Astrocyte (in vitro differentiated cells and primary cell): ENCODE results near the gene NDUFB2. TPM values are rescaled to one million over a fixed set of nuclear protein-coding genes. Genes with fewer than 3 reads are reported as not detected.

Source experiments
- DNase-seq: peaks from one replicate; pipeline ENCODE4 v3.0.0-alpha.2; 2010; ENCODE audit warnings: low read depth
- FAIRE-seq: peaks from 2 replicates; lab custom pipeline; 2011; peaks lifted over from hg19 to GRCh38; lab: Jason Lieb, UNC
- H2AFZ ChIP-seq: 2 replicates; pipeline ENCODE4 v1.6.0; 2012; ENCODE audit warnings: low read depth, low read length, inconsistent platforms
- H3K27ac ChIP-seq: 2 replicates; pipeline ENCODE4 v1.5.1; 2011; ENCODE audit warnings: low read depth, low read length, inconsistent platforms
- H3K27me3 ChIP-seq: 2 replicates; pipeline ENCODE4 v1.6.0; 2011; ENCODE audit warnings: low read length, inconsistent platforms; ENCODE audit not compliant: insufficient read depth
- H3K36me3 ChIP-seq: 2 replicates; pipeline ENCODE4 v1.5.1; 2011; ENCODE audit warnings: low read length, inconsistent platforms; ENCODE audit not compliant: insufficient read depth
- H3K4me1 ChIP-seq: 2 replicates; pipeline ENCODE4 v1.5.1; 2011; ENCODE audit warnings: low read length, inconsistent platforms; ENCODE audit not compliant: insufficient read depth
- H3K4me2 ChIP-seq: 2 replicates; pipeline ENCODE4 v1.6.0; 2012; ENCODE audit warnings: low read length, inconsistent platforms
- H3K4me3 ChIP-seq: 2 replicates; pipeline ENCODE4 v1.5.1; 2011; ENCODE audit warnings: low read depth, mild to moderate bottlenecking, low read length, inconsistent platforms; ENCODE audit not compliant: insufficient read depth
- H3K79me2 ChIP-seq: 2 replicates; pipeline ENCODE4 v1.6.0; 2012; ENCODE audit warnings: mild to moderate bottlenecking, low read length, inconsistent platforms; ENCODE audit not compliant: insufficient read depth
- H3K9ac ChIP-seq: 2 replicates; pipeline ENCODE4 v1.6.0; 2012; ENCODE audit warnings: mild to moderate bottlenecking, low read length, inconsistent platforms
- H3K9me3 ChIP-seq: 2 replicates; pipeline ENCODE4 v1.5.1; 2012; ENCODE audit warnings: low read depth, mild to moderate bottlenecking, low read length, inconsistent platforms; ENCODE audit not compliant: insufficient read depth
- H4K20me1 ChIP-seq: 2 replicates; pipeline ENCODE4 v1.6.0; 2012; ENCODE audit warnings: low read length, inconsistent platforms; ENCODE audit not compliant: insufficient read depth
- H3K27ac Mint-ChIP-seq: one replicate; pipeline ENCODE4 v1.8.0; 2021; ENCODE audit warnings: mild to moderate bottlenecking, mixed read lengths; ENCODE audit not compliant: unreplicated experiment
- H3K27me3 Mint-ChIP-seq: one replicate; pipeline ENCODE4 v1.8.0; 2021; ENCODE audit warnings: low read depth, mixed read lengths; ENCODE audit not compliant: unreplicated experiment
- H3K36me3 Mint-ChIP-seq: one replicate; pipeline ENCODE4 v1.8.0; 2021; ENCODE audit warnings: low read depth, mixed read lengths; ENCODE audit not compliant: unreplicated experiment
- H3K4me1 Mint-ChIP-seq: one replicate; pipeline ENCODE4 v1.8.0; 2021; ENCODE audit warnings: low read depth, mixed read lengths; ENCODE audit not compliant: unreplicated experiment
- H3K4me3 Mint-ChIP-seq: one replicate; pipeline ENCODE4 v1.8.0; 2021; ENCODE audit warnings: mild to moderate bottlenecking, moderate library complexity, mixed read lengths; ENCODE audit not compliant: unreplicated experiment
- H3K9me3 Mint-ChIP-seq: one replicate; pipeline ENCODE4 v1.8.0; 2021; ENCODE audit warnings: mild to moderate bottlenecking, mixed read lengths; ENCODE audit not compliant: unreplicated experiment
- CTCF ChIP-seq: IDR thresholded peaks from 2 replicates; pipeline ENCODE4 v1.5.1; 2011; ENCODE audit warnings: low read depth, mild to moderate bottlenecking, inconsistent platforms, low read length, moderate library complexity; ENCODE audit not compliant: insufficient read depth
- EZH2 ChIP-seq: IDR thresholded peaks from 2 replicates; pipeline ENCODE4 v1.6.1; 2012; ENCODE audit warnings: mild to moderate bottlenecking, low read length, inconsistent platforms; ENCODE audit not compliant: insufficient read depth
- total RNA-seq: library from RNA; stranded (reverse); gene quantifications from 2 replicates; pipeline ENCODE4 v1.2.1, GENCODE V29; 2021

NDUFB2 gene
- total RNA-seq, 1 donor from 2014 or later = 254 TPM

- Histone ChIP-seq H4K20me1 (no peaks in the 10 kb centered on the region), H3K4me2 (no peak overlapping the region), H3K27me3 (no peaks in the 10 kb centered on the region), H3K4me3 (no peak overlapping the region), H3K36me3 (no peaks in the 10 kb centered on the region), H3K79me2 (no peaks in the 10 kb centered on the region), H3K27ac (no peak overlapping the region), H3K4me1 (no peaks in the 10 kb centered on the region), H2AFZ (no peak overlapping the region), H3K9me3 (no peaks in the 10 kb centered on the region), H3K9ac (no peak overlapping the region)
- no peak for TF ChIP-seq CTCF
- TF ChIP-seq EZH2 = no peak
- no peak overlapping the region for H3K4me3 Mint-ChIP-seq
- no peaks in the 10 kb centered on the region for H3K9me3 Mint-ChIP-seq
- peaks cover 9% of the 10 kb centered on the region for H3K4me1 Mint-ChIP-seq
- H3K36me3 Mint-ChIP-seq = peaks cover 14% of the 10 kb centered on the region
- no peak for DNase-seq
- no peaks in the 10 kb centered on the region for H3K27me3 Mint-ChIP-seq
- no peak for FAIRE-seq
- H3K27ac Mint-ChIP-seq = no peak overlapping the region
These were observed 11.0 kb upstream of the NDUFB2 start for GRCh38 chr7:140685407-140686087.

GRCh38 chr7:140686921-140687320, 9.6 kb upstream of the NDUFB2 start:
- peaks cover 9% of the 10 kb centered on the region for H3K36me3 Mint-ChIP-seq
- Histone ChIP-seq H3K4me2 (no peak overlapping the region), H3K4me3 (no peak overlapping the region), H3K27ac (no peak overlapping the region), H3K9ac (no peak overlapping the region), H3K27me3 (no peaks in the 10 kb centered on the region), H4K20me1 (no peaks in the 10 kb centered on the region), H3K36me3 (no peaks in the 10 kb centered on the region), H3K4me1 (no peaks in the 10 kb centered on the region), H3K9me3 (no peaks in the 10 kb centered on the region), H3K79me2 (no peaks in the 10 kb centered on the region), H2AFZ (no peak overlapping the region)
- H3K9me3 Mint-ChIP-seq = no peaks in the 10 kb centered on the region
- H3K4me3 Mint-ChIP-seq = no peak overlapping the region
- FAIRE-seq (no peak), DNase-seq (no peak)
- H3K27me3 Mint-ChIP-seq = no peaks in the 10 kb centered on the region
- TF ChIP-seq EZH2 = no peak
- no peak for TF ChIP-seq CTCF
- no peak overlapping the region for H3K27ac Mint-ChIP-seq
- peaks cover 9% of the 10 kb centered on the region for H3K4me1 Mint-ChIP-seq

GRCh38 chr7:140688341-140688740, 8.2 kb upstream of the NDUFB2 start:
- peaks cover 9% of the 10 kb centered on the region for H3K36me3 Mint-ChIP-seq

More at GRCh38 chr7:140688341-140688740, 8.2 kb upstream of the NDUFB2 start:
- H3K9me3 Mint-ChIP-seq = no peaks in the 10 kb centered on the region
- Histone ChIP-seq H3K79me2 (no peaks in the 10 kb centered on the region), H3K9me3 (no peaks in the 10 kb centered on the region), H3K4me3 (no peak overlapping the region), H3K36me3 (no peaks in the 10 kb centered on the region), H3K9ac (no peak overlapping the region), H3K4me1 (no peaks in the 10 kb centered on the region), H2AFZ (no peak overlapping the region), H3K27ac (no peak overlapping the region), H4K20me1 (no peaks in the 10 kb centered on the region), H3K27me3 (no peaks in the 10 kb centered on the region), H3K4me2 (no peak overlapping the region)
- TF ChIP-seq CTCF (no peak), EZH2 (no peak)
- no peak overlapping the region for H3K27ac Mint-ChIP-seq
- FAIRE-seq (no peak), DNase-seq (no peak)
- H3K27me3 Mint-ChIP-seq = no peaks in the 10 kb centered on the region
- H3K4me3 Mint-ChIP-seq = no peak overlapping the region
- H3K4me1 Mint-ChIP-seq = peaks cover 9% of the 10 kb centered on the region
